Activated CD4-positive, alpha-beta memory T cell treated with anti-CD3 and anti-CD28 coated beads, Interleukin-2, amount 10 ng/mL, durations not matched to agents 7 days and 5 days (primary cell): ENCODE measurements around the gene ACTR10. TPM values are rescaled to one million over a fixed set of nuclear protein-coding genes. Genes with fewer than 3 reads are reported as not detected.
A peak's percentile ranks its signal among the peaks of the same experiment; 100 is the strongest.

Experiments used
- CTCF ChIA-PET: fragments of 350-600 bp; sonication (Branson Sonifier 250); formaldehyde crosslinking; loops from one replicate; lab custom pipeline; 2021; ENCODE audit warnings: antibody characterized with exemption, inconsistent platforms; lab: Charles Lee
- POLR2A ChIA-PET: fragments of 350-600 bp; sonication (Branson Sonifier 250); formaldehyde crosslinking; loops from one replicate; lab custom pipeline; 2021; ENCODE audit warnings: antibody characterized with exemption; lab: Charles Lee
- DNase-seq: peaks from one replicate; pipeline ENCODE4 v3.0.0-alpha.2; 2020
- H3K27ac Mint-ChIP-seq: one replicate; pipeline ENCODE4 v1.8.0; 2021; ENCODE audit warnings: mild to moderate bottlenecking, mixed read lengths
- H3K27me3 Mint-ChIP-seq: one replicate; pipeline ENCODE4 v1.8.0; 2021; ENCODE audit warnings: mixed read lengths
- H3K36me3 Mint-ChIP-seq: one replicate; pipeline ENCODE4 v1.8.0; 2021; ENCODE audit warnings: low read depth, mixed read lengths
- H3K4me1 Mint-ChIP-seq: one replicate; pipeline ENCODE4 v1.8.0; 2021; ENCODE audit warnings: mixed read lengths
- H3K4me3 Mint-ChIP-seq: one replicate; pipeline ENCODE4 v1.8.0; 2021; ENCODE audit warnings: mild to moderate bottlenecking, mixed read lengths
- H3K9me3 Mint-ChIP-seq: one replicate; pipeline ENCODE4 v1.8.0; 2021; ENCODE audit warnings: mixed read lengths
- total RNA-seq, 2 experiments: library from RNA; stranded (reverse); gene quantifications; one replicate each; pipeline ENCODE4 v1.2.3, GENCODE V29; 2021

The ACTR10 gene
- total RNA-seq, 2 experiments from 2014 or later: 42.3 to 49.2 TPM

DNA sequence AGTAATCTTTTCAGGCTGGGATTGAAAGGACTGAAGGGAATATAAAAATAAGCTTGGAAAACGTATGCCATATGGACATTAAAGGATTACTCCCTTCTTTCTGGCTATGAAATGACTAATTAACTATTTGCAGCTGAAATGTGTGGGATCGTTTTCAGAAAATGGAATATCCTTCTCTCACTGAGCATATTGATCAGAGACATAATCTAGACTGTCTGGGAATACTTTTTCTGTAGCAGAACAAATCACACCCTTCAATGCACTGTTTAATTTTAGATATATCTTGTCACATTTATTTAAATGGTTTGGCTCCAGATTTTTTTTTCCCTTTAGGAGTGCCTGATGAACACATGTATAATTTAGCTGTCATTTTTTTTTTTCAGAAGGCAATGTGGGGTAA, 10.8 kb upstream of the ACTR10 start:
- Mint-ChIP-seq H3K27ac (no peak overlapping the region), H3K4me1 (no peaks in the 10 kb centered on the region), H3K27me3 (peaks cover 8% of the 10 kb centered on the region), H3K4me3 (no peak overlapping the region), H3K36me3 (no peaks in the 10 kb centered on the region), H3K9me3 (no peaks in the 10 kb centered on the region)
- no peak for DNase-seq
- CTCF ChIA-PET: interaction anchor here (0.6 kb wide), 1 partner anchor 143 kb away, joined by 3 read pairs; no protein-coding TSS in a partner anchor
- POLR2A ChIA-PET: no interaction called here

DNA sequence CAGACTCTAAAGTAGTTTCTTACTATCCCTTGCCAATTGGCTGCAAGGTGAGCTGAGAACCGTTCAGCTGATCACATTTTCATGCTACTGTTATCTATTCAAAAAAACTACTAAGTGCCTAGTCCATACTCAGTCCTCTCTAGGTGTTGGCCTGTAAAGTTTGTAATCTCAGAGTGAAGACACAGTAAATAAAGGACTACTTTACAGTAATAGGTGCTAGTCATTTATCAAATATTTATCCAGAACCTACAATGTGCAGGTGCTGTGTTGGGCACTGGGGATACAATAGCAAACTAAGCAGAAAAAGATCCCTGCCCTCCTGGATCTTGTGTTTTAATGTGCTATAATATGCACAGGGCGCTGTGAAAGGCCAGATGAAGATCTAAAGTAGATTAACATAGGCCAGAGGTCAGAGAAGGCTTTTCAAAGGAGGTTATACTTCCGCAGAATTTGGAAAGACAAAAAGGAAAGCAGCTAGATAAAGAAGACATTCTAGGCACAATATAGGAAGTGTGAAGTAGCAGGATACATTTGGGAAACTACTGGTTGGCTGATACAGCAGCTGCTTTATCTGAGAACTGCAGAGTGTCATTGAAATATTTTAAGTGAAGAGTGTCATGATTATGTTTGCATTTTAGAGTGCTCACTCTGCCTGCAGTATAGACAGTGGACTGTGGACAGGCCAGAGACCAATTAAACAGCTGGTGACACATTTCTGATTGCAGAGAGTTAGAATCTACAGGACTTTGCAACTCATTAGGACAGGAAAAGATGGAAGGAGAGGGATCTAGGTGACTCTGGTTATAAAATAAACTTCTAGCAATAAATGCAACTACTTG, 8.0 kb upstream of the ACTR10 start:
- no peak for DNase-seq
- POLR2A ChIA-PET: no interaction called here
- H3K27me3 Mint-ChIP-seq: no peaks in the 10 kb centered on the region
- H3K36me3 Mint-ChIP-seq: no peaks in the 10 kb centered on the region
- CTCF ChIA-PET: no interaction called here
- no peak overlapping the region for H3K27ac Mint-ChIP-seq
- H3K4me1 Mint-ChIP-seq: peaks cover 2% of the 10 kb centered on the region
- H3K9me3 Mint-ChIP-seq: no peaks in the 10 kb centered on the region
- H3K4me3 Mint-ChIP-seq: no peak overlapping the region

DNA sequence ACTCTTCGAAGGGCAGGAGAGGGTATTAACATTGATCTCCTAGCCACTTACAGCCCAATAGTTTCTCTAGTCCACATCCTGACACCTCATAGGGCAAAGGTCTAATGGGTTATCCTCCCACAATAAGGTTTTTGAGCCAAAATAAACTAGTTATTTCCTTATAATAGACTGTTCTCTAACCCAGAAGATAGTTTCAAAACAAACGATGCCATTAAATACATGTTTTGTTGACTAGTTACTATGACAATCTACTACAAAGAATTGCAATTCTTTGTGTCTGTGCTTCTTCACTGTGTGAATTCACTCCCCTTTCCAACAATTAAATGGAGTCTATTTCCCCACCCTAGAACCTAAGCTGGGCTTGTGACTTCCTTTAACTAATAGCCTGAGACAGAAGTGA, 6.4 kb upstream of the ACTR10 start:
- POLR2A ChIA-PET: no interaction called here
- no peaks in the 10 kb centered on the region for H3K36me3 Mint-ChIP-seq
- no peak for DNase-seq
- no peaks in the 10 kb centered on the region for H3K9me3 Mint-ChIP-seq
- H3K4me1 Mint-ChIP-seq: peaks cover 10% of the 10 kb centered on the region
- CTCF ChIA-PET: no interaction called here
- H3K27me3 Mint-ChIP-seq: no peaks in the 10 kb centered on the region
- H3K4me3 Mint-ChIP-seq: no peak overlapping the region
- no peak overlapping the region for H3K27ac Mint-ChIP-seq

DNA sequence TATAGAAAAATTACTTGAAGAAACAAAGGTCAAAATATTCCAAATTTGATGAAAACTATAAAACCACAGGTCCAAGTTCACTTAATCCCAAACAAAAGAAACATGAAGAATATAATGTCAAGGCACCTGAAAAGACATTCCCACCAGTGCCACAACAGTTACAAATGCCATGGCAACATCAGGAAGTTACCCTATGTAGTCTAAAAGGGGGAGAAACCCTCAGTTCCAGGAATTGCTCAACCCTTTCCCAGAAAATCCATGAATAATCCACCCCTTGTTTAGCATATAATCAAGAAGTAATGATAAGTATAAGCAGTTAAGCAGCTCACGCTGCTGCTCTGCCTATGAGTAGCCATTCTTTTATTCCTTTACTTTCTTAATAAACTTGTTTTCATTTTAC, 3.8 kb upstream of the ACTR10 start:
- ChIA-PET POLR2A (no interaction called here), CTCF (no interaction called here)
- no peaks in the 10 kb centered on the region for H3K9me3 Mint-ChIP-seq
- DNase-seq: no peak
- H3K27ac Mint-ChIP-seq: no peak overlapping the region
- H3K36me3 Mint-ChIP-seq: no peaks in the 10 kb centered on the region
- H3K4me3 Mint-ChIP-seq: no peak overlapping the region
- no peaks in the 10 kb centered on the region for H3K27me3 Mint-ChIP-seq
- H3K4me1 Mint-ChIP-seq: peaks cover 27% of the 10 kb centered on the region

DNA sequence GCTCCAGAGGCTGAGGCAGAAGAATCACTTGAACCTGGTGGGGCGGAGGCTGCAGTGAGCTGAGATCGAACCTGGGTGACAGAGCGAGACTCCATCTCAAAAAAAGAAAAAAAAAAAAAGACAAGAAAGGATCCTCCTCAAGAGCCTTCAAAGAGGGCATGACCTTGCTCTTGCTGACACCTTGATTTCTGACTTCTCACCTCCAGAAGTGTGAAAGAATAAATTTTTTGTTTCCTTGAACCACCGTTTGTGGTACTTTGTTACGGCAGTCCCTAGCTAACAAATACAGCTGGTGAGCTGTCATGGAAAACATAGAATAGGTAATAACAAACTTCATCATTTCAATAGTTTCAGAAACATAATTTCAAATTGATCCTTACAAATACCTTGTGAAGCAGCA, 1.9 kb upstream of the ACTR10 start:
- CTCF ChIA-PET: no interaction called here
- DNase-seq: no peak
- Mint-ChIP-seq H3K27me3 (no peaks in the 10 kb centered on the region), H3K27ac (no peak overlapping the region), H3K4me1 (peaks cover 37% of the 10 kb centered on the region), H3K9me3 (no peaks in the 10 kb centered on the region), H3K36me3 (no peaks in the 10 kb centered on the region), H3K4me3 (no peak overlapping the region)
- POLR2A ChIA-PET: interaction anchor here (1.2 to 3.1 kb wide), 2 partner anchors 15 to 46 kb away, joined by 4 to 16 read pairs; partner anchors contain the start of gene PSMA3

DNA sequence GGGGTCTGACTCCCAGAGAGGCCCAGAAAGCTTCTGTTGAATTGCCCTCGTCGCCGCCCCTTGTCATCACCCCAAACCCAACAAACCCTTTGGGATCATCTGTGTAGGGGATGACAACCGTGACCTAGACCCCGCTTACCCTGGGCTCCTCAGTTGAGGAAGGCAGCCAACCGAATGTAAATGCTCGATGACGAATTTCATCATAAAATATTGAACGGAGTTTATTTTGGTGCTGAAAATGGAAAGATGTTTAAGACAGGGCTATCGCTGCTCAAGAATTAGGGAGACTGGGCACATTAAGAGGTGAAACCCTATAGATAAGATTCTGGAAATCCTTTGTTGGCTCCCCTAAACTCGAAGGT, 512 bp downstream of the ACTR10 start:
- H3K27me3 Mint-ChIP-seq: no peaks in the 10 kb centered on the region
- DNase-seq: no peak
- H3K27ac Mint-ChIP-seq: peak overlapping the region; percentile 92
- ChIA-PET CTCF (interaction anchor here (1.1 kb wide), 3 partner anchors 9 to 50 kb away, joined by 3 read pairs; no protein-coding TSS in a partner anchor), POLR2A (interaction anchor here (0.7 to 3.1 kb wide), 10 partner anchors 12 to 226 kb away, joined by 3 to 22 read pairs (median 4); partner anchors contain the start of genes ARID4A, KIAA0586, PSMA3 and TIMM9)
- no peaks in the 10 kb centered on the region for H3K9me3 Mint-ChIP-seq
- H3K4me3 Mint-ChIP-seq: peak overlapping the region; percentile 95
- peaks cover 38% of the 10 kb centered on the region for H3K4me1 Mint-ChIP-seq
- peaks cover 6% of the 10 kb centered on the region for H3K36me3 Mint-ChIP-seq

DNA sequence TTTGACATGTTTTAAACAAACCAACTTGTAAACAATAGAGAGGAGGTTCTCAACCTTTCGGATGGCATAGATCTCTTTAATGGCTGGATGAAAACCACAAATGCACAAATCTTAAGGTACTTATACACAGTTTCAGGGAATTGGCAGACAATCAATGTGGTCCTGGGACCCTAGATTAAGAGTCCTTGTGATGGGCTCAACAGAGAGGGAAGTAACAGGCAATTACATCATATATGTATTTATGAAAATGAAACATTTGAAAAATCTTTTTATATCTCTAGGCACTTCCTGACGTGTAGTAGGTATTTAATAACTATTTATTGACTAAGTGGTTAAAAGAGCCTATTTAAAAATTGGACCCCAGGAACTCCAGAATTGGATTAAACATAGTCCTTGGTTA, 897 bp downstream of the ACTR10 start:
- ChIA-PET CTCF (interaction anchor here (1.1 kb wide), 3 partner anchors 9 to 51 kb away, joined by 3 read pairs; no protein-coding TSS in a partner anchor), POLR2A (interaction anchor here (0.7 to 3.1 kb wide), 9 partner anchors 16 to 226 kb away, joined by 3 to 22 read pairs (median 5); partner anchors contain the start of genes ARID4A, KIAA0586, PSMA3 and TIMM9)
- no peaks in the 10 kb centered on the region for H3K27me3 Mint-ChIP-seq
- peaks cover 6% of the 10 kb centered on the region for H3K36me3 Mint-ChIP-seq
- H3K9me3 Mint-ChIP-seq: no peaks in the 10 kb centered on the region
- H3K4me1 Mint-ChIP-seq: peaks cover 38% of the 10 kb centered on the region
- DNase-seq: no peak
- peak overlapping the region; percentile 95 for H3K4me3 Mint-ChIP-seq
- peak overlapping the region; percentile 92 for H3K27ac Mint-ChIP-seq

DNA sequence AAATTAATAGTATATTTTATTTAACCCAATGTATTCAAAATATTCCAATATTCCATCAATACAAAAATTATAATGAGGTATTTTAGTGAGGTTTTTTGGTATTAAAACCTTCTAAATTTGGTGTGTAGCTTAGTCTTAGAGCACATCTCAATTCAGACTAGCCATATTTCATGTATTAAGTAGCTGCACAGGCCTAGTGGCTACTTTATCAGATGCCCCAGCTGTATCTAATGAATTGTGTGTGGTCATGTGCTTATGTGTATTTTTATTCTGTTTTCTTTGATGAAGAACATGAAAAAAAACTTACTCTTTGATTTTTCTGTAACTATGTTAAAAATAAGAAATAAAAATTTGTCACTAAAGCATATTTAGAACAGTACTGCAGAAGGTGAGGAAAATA, 13.2 kb downstream of the ACTR10 start:
- peaks cover 39% of the 10 kb centered on the region for H3K36me3 Mint-ChIP-seq
- H3K27me3 Mint-ChIP-seq: no peaks in the 10 kb centered on the region
- H3K9me3 Mint-ChIP-seq: no peaks in the 10 kb centered on the region
- ChIA-PET POLR2A (interaction anchor here (0.6 to 1.0 kb wide), 3 partner anchors 13 to 106 kb away, joined by 3 to 4 read pairs (median 3); partner anchors contain the start of gene ACTR10), CTCF (interaction anchor here (0.5 to 1.5 kb wide), 4 partner anchors 13 to 1118 kb away, joined by 3 read pairs; partner anchors contain the start of gene ACTR10)
- H3K27ac Mint-ChIP-seq: no peak overlapping the region
- no peak for DNase-seq
- peaks cover 4% of the 10 kb centered on the region for H3K4me1 Mint-ChIP-seq
- no peak overlapping the region for H3K4me3 Mint-ChIP-seq

DNA sequence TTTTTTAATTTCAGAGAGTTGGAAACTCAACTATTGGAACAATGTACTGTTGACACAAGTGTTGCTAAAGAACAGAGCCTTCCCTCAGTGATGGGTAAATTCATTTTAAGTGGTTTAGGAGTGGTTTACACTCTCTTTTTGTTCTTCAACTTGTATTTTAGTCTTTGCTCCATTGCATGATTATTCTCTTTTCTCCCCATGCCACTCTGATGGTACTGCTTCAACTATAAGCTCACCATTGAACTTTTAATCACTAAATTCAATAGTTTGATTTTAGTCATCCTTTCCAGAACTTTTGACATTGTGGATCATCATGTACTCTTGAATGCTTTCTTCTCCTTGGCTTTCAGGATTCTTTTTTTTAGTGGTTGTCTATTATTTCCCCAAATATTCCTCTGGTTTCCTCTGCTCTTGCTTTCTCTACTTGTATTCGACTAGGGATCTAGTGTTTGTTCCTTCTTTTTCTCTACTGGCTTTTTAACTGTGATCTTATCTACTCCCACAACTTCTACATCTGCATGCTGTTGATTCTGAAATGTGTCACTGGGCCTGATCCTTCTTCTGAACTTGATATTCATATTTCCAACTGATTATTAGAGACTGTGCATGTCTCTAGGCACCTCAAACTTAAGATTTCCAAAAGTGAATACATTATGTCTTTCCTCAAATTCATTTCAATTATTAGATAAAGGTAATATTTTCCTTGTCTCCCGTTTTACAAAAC, 15.4 kb downstream of the ACTR10 start:
- H3K4me1 Mint-ChIP-seq: peaks cover 4% of the 10 kb centered on the region
- CTCF ChIA-PET: no interaction called here
- no peaks in the 10 kb centered on the region for H3K9me3 Mint-ChIP-seq
- DNase-seq: no peak
- H3K27ac Mint-ChIP-seq: no peak overlapping the region
- H3K36me3 Mint-ChIP-seq: peaks cover 32% of the 10 kb centered on the region
- POLR2A ChIA-PET: interaction anchor here (1.8 kb wide), 1 partner anchor 15 kb away, joined by 5 read pairs; the partner anchor contains the start of gene ACTR10
- no peaks in the 10 kb centered on the region for H3K27me3 Mint-ChIP-seq
- no peak overlapping the region for H3K4me3 Mint-ChIP-seq

DNA sequence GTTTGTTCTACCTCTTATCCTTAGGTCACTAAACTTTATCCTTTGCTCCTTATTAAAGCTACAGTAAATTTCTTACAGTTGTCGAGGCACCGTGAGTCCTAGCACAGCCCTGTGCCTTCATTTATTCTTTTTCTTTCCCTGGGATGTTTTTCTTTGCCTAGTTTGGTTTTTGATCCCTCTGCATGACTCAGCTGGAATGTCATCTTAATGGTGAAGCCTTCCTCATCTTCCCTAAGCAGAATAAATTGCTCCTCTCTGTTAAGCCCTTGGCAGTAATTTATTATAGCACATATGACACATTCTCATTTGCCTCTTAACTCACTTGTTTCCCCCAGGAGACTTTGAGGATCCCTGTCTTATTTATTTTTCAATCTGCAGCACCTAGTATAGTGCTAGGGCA, 16.6 kb downstream of the ACTR10 start:
- ChIA-PET CTCF (no interaction called here), POLR2A (interaction anchor here (1.8 kb wide), 1 partner anchor 17 kb away, joined by 5 read pairs; the partner anchor contains the start of gene ACTR10)
- Mint-ChIP-seq H3K36me3 (peaks cover 30% of the 10 kb centered on the region), H3K4me3 (no peak overlapping the region), H3K27ac (no peak overlapping the region), H3K9me3 (no peaks in the 10 kb centered on the region), H3K4me1 (peaks cover 4% of the 10 kb centered on the region), H3K27me3 (no peaks in the 10 kb centered on the region)
- DNase-seq: no peak

DNA sequence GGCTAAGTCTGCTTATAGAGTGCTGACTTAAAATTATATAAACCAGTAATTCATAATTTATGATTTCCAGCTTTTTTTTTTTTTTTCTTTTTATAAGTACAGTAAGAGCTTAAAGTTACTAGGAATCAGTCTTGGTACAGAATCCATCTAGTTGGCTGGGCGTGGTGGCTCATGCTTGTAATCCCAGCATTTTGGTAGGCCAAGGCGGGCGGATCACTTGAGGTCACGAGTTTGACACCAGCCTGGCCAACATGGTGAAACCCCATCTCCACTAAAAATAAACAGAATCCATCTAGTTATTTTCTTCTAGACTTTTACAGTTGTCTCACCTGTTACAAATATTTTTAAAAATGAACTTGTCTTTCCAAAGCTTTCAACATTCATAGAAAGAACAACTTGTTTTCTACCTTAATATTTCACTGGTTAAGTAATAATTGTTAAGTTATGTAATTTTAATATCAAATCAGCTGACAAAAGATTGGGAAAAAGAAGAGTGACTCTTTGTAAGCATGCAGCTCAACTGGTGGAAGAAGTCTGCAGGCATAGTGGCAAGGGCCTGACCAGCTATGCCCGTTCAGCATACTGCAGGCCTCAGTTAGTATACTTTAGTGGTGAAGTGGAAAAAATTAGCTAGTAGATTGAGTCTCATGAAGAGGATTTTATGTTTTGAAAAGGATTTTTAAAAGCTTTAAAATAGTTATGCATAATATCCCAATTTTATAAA, 27.3 kb downstream of the ACTR10 start:
- Mint-ChIP-seq H3K27ac (no peak overlapping the region), H3K36me3 (peaks cover 11% of the 10 kb centered on the region), H3K9me3 (no peaks in the 10 kb centered on the region), H3K4me1 (no peaks in the 10 kb centered on the region), H3K4me3 (no peak overlapping the region), H3K27me3 (no peaks in the 10 kb centered on the region)
- ChIA-PET CTCF (interaction anchor here (0.6 to 0.8 kb wide), 2 partner anchors 10 to 210 kb away, joined by 3 read pairs; no protein-coding TSS in a partner anchor), POLR2A (interaction anchor here (0.7 to 1.6 kb wide), 4 partner anchors 17 to 1670 kb away, joined by 3 read pairs; partner anchors contain the start of genes ACTR10 and PSMA3)
- DNase-seq: no peak
